G401 (cell line): Measurements from ENCODE around the gene KCNG3. TPM values are rescaled to one million over a fixed set of nuclear protein-coding genes. Genes with fewer than 3 reads are reported as not detected.

Experiments
- DNase-seq: peaks from one replicate; pipeline ENCODE4 v3.0.0-alpha.2; 2015; ENCODE audit warnings: low spot score
- in situ Hi-C: cut with HindIII; loops from 2 replicates; pipeline ENCODE4 v1.10.0; 2016; ENCODE audit warnings: low sequenced_read_pairs, mixed read lengths
- total RNA-seq: library from RNA; depleted of rRNA; stranded (reverse); fragments of >200 nt; shearing (Covaris generic); gene quantifications from 2 replicates; pipeline ENCODE4 v1.2.3, GENCODE V29; 2014; rRNA removed

The KCNG3 gene
- total RNA-seq, 1 experiment from 2014 or later, result 3.4 TPM

- in situ Hi-C loops, result no loop called here
- DNase-seq, result no peak
Observed at GRCh38 chr2:42392191-42392590, 101.6 kb downstream of the KCNG3 start.

Other genes with a start within 250 kb of the KCNG3 start
- 258 and 299 TPM in 2 replicates for gene COX7A2L, start 132.8 kb downstream of the KCNG3 start, total RNA-seq
- 61.2 and 65.4 TPM in 2 replicates for gene MTA3, start 74.7 kb upstream of the KCNG3 start, total RNA-seq